Esophagus muscularis mucosa (tissue), 3 donors: Measurements from ENCODE around the gene TASOR2.

Experiments
- CTCF ChIP-seq, 3 experiments: fragments of 200-600 bp in 2 of 3; fragments of 450-650 bp in 1 of 3; sonication (generic) in 2 of 3; IDR thresholded peaks; one replicate each; pipeline ENCODE4 v1.5.1; 2017 to 2019; ENCODE audit warnings: antibody characterized with exemption in 3 of 3, mild to moderate bottlenecking in 2 of 3, moderate library complexity in 1 of 3
- POLR2A ChIP-seq: fragments of 450-650 bp; IDR thresholded peaks from one replicate; pipeline ENCODE4 v1.6.1; 2017; ENCODE audit warnings: antibody characterized with exemption, moderate library complexity, mild to moderate bottlenecking, low read depth

GRCh38 chr10:5711642-5712041 is 27.0 kb downstream of the TASOR2 start:
- no peak for TF ChIP-seq CTCF (IDR thresholded peaks at IDR 0.05)
- no peak for TF ChIP-seq POLR2A
